ENCODE measurements around the gene KCNJ16. TPM values are rescaled to one million over a fixed set of nuclear protein-coding genes. Genes with fewer than 3 reads are reported as not detected.

Gene KCNJ16
- total RNA-seq, 1 experiment from 2014 or later = not detected

DNA sequence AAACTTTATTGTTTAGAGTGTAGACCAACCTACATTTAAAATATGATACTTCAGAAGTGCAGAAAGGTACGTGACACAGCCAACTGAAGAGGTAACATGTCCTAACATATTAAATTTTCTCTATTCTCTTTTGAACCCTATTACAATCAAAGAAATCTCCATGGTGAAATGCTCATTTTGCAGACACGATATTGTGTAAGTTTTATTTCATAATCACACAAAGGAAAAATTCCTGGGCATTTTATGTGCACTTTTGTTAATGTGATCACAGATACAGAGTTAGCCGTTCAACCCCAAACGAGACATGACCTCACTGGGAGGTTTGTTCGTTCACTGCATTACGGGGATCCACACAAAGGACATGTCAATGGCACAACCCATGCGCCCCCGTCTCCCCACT lies 21.8 kb downstream of the KCNJ16 start:
- CTCF ChIA-PET = no interaction called here
- Mint-ChIP-seq H3K4me1 (ENCODE audit: low read depth, unreplicated experiment) (no peaks in the 10 kb centered on the region), H3K36me3 (ENCODE audit: insufficient read depth, unreplicated experiment) (no peaks in the 10 kb centered on the region), H3K4me3 (ENCODE audit: low read depth, unreplicated experiment) (no peak overlapping the region), H3K27ac (ENCODE audit: unreplicated experiment) (no peak overlapping the region), H3K9me3 (ENCODE audit: low read depth, unreplicated experiment) (peaks cover 14% of the 10 kb centered on the region), H3K27me3 (ENCODE audit: unreplicated experiment) (no peaks in the 10 kb centered on the region)
- intact Hi-C loops (cut with micrococcal nuclease; ENCODE audit: unreplicated experiment) = no loop called here
- no TSS peak for BruUV-seq (replicated peaks)
- DNase-seq = no peak
- TF ChIP-seq, protein P1, sequence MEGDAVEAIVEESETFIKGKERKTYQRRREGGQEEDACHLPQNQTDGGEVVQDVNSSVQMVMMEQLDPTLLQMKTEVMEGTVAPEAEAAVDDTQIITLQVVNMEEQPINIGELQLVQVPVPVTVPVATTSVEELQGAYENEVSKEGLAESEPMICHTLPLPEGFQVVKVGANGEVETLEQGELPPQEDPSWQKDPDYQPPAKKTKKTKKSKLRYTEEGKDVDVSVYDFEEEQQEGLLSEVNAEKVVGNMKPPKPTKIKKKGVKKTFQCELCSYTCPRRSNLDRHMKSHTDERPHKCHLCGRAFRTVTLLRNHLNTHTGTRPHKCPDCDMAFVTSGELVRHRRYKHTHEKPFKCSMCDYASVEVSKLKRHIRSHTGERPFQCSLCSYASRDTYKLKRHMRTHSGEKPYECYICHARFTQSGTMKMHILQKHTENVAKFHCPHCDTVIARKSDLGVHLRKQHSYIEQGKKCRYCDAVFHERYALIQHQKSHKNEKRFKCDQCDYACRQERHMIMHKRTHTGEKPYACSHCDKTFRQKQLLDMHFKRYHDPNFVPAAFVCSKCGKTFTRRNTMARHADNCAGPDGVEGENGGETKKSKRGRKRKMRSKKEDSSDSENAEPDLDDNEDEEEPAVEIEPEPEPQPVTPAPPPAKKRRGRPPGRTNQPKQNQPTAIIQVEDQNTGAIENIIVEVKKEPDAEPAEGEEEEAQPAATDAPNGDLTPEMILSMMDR (IDR thresholded peaks at IDR 0.05; ENCODE audit: unreplicated experiment) = no peak

DNA sequence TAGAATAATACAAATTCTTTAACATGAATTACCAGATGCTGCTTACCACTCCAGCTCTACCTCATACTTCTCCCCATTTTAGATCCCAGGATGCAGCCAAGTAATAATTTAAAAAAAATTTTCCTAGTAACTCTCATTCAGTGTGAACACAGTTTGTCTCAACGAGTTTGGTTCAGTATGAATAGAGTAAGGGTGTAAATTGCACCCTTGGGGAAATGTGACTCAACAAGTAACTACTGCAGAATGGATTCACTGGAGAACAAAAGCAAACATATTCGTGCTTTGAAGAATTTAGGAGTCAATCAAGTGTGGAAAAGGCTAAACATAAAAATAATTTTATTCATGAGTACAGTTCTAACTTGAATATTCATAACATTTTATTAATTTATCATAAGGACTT lies 23.0 kb downstream of the KCNJ16 start:
- Mint-ChIP-seq H3K4me3 (ENCODE audit: low read depth, unreplicated experiment) (no peak overlapping the region), H3K36me3 (ENCODE audit: insufficient read depth, unreplicated experiment) (no peaks in the 10 kb centered on the region), H3K27ac (ENCODE audit: unreplicated experiment) (no peak overlapping the region), H3K9me3 (ENCODE audit: low read depth, unreplicated experiment) (peaks cover 14% of the 10 kb centered on the region), H3K27me3 (ENCODE audit: unreplicated experiment) (no peaks in the 10 kb centered on the region), H3K4me1 (ENCODE audit: low read depth, unreplicated experiment) (no peaks in the 10 kb centered on the region)
- no TSS peak for BruUV-seq (replicated peaks)
- intact Hi-C loops (cut with micrococcal nuclease; ENCODE audit: unreplicated experiment) = no loop called here
- CTCF ChIA-PET = no interaction called here
- TF ChIP-seq, protein P1 (IDR thresholded peaks at IDR 0.05; ENCODE audit: unreplicated experiment) = no peak
- DNase-seq = no peak

- H3K4me1 Mint-ChIP-seq (ENCODE audit: low read depth, unreplicated experiment) = no peaks in the 10 kb centered on the region
- H3K9me3 Mint-ChIP-seq (ENCODE audit: low read depth, unreplicated experiment) = peaks cover 15% of the 10 kb centered on the region
- H3K27me3 Mint-ChIP-seq (ENCODE audit: unreplicated experiment) = no peaks in the 10 kb centered on the region
- no peak overlapping the region for H3K4me3 Mint-ChIP-seq (ENCODE audit: low read depth, unreplicated experiment)
- H3K27ac Mint-ChIP-seq (ENCODE audit: unreplicated experiment) = no peak overlapping the region
- DNase-seq = no peak
- TF ChIP-seq, protein P1 (IDR thresholded peaks at IDR 0.05; ENCODE audit: unreplicated experiment) = no peak
- BruUV-seq (replicated peaks) = no TSS peak
- CTCF ChIA-PET = interaction anchor here (0.7 kb wide), 1 partner anchor 39 kb away, joined by 3 read pairs; no protein-coding TSS in a partner anchor
- H3K36me3 Mint-ChIP-seq (ENCODE audit: insufficient read depth, unreplicated experiment) = no peaks in the 10 kb centered on the region
- intact Hi-C loops (cut with micrococcal nuclease; ENCODE audit: unreplicated experiment) = no loop called here
These were observed 24.3 kb downstream of the KCNJ16 start for GRCh38 chr17:70099294-70099693.

GRCh38 chr17:70099884-70100283 lies 24.9 kb downstream of the KCNJ16 start:
- intact Hi-C loops (cut with micrococcal nuclease; ENCODE audit: unreplicated experiment) = no loop called here
- H3K27ac Mint-ChIP-seq (ENCODE audit: unreplicated experiment) = no peak overlapping the region
- TF ChIP-seq, protein P1 (IDR thresholded peaks at IDR 0.05; ENCODE audit: unreplicated experiment) = no peak
- CTCF ChIA-PET = no interaction called here
- no peak overlapping the region for H3K4me3 Mint-ChIP-seq (ENCODE audit: low read depth, unreplicated experiment)
- H3K9me3 Mint-ChIP-seq (ENCODE audit: low read depth, unreplicated experiment) = peaks cover 15% of the 10 kb centered on the region
- BruUV-seq (replicated peaks) = no TSS peak
- no peak for DNase-seq
- H3K36me3 Mint-ChIP-seq (ENCODE audit: insufficient read depth, unreplicated experiment) = no peaks in the 10 kb centered on the region
- no peaks in the 10 kb centered on the region for H3K4me1 Mint-ChIP-seq (ENCODE audit: low read depth, unreplicated experiment)
- no peaks in the 10 kb centered on the region for H3K27me3 Mint-ChIP-seq (ENCODE audit: unreplicated experiment)

Data from Calu3 (cell line).